Endothelial cell of umbilical vein (primary cell): ENCODE results near the gene VPS16. TPM values are rescaled to one million over a fixed set of nuclear protein-coding genes. Genes with fewer than 3 reads are reported as not detected.

Experiments used
- BruUV-seq: library from RNA; stranded (reverse); fragments of 400-500 nt; replicated peaks from 2 replicates; lab custom pipeline; 2021; lab: Mats Ljungman, UMichigan
- CTCF ChIA-PET: fragments of 300-600, 350-600 bp; sonication (Branson Sonifier 250); formaldehyde crosslinking; loops from one replicate; lab custom pipeline; 2021; ENCODE audit warnings: antibody characterized with exemption, inconsistent platforms; lab: Charles Lee
- POLR2A ChIA-PET: fragments of 300-600, 350-600 bp; sonication (Branson Sonifier 250); formaldehyde crosslinking; loops from one replicate; lab custom pipeline; 2021; ENCODE audit warnings: antibody characterized with exemption, inconsistent platforms; lab: Charles Lee
- DNase-seq: peaks from one replicate; pipeline ENCODE4 v3.0.0-alpha.2; 2011; ENCODE audit warnings: low read depth, low spot score
- FAIRE-seq: peaks from 2 replicates; lab custom pipeline; 2011; peaks lifted over from hg19 to GRCh38; lab: Jason Lieb, UNC
- H2AFZ ChIP-seq: 2 replicates; pipeline ENCODE4 v1.6.0; 2012; ENCODE audit warnings: low read depth, low read length, control low read depth, inconsistent platforms
- H3K27ac ChIP-seq: 2 replicates; pipeline ENCODE4 v1.5.1; 2011; ENCODE audit warnings: low read depth, mild to moderate bottlenecking, control low read depth, low read length, moderate library complexity; ENCODE audit not compliant: insufficient read depth
- H3K27me3 ChIP-seq, 2 experiments: 2 replicates each; pipeline versions ENCODE4 v1.6.0 to v1.6.1; 2011; ENCODE audit warnings: low read length in 2 of 2, mixed read lengths in 1 of 2; ENCODE audit not compliant: control insufficient read depth in 2 of 2, insufficient read depth in 2 of 2
- H3K36me3 ChIP-seq, 2 experiments: 2 replicates in 1 of 2; 3 replicates in 1 of 2; pipeline ENCODE4 v1.5.1; 2011; ENCODE audit warnings: low read length in 2 of 2, mild to moderate bottlenecking in 1 of 2, moderate library complexity in 1 of 2; ENCODE audit not compliant: control insufficient read depth in 2 of 2, insufficient read depth in 2 of 2; ENCODE audit errors: extremely low read depth in 1 of 2
- H3K4me1 ChIP-seq: 3 replicates; pipeline ENCODE4 v1.5.1; 2011; ENCODE audit warnings: mild to moderate bottlenecking, low read length; ENCODE audit not compliant: control insufficient read depth, insufficient read depth; ENCODE audit errors: extremely low read depth
- H3K4me2 ChIP-seq: 2 replicates; pipeline ENCODE4 v1.6.1; 2011; ENCODE audit warnings: low read length, control low read depth, mixed read lengths; ENCODE audit not compliant: insufficient read depth
- H3K4me3 ChIP-seq, 3 experiments: fragments of 200-600 bp in 1 of 3; sonication (generic), shearing (Covaris generic) in 1 of 3; replicated peaks in 1 of 3; 2 replicates each; pipeline ENCODE4 v1.5.1; 2011 to 2016; ENCODE audit warnings: control low read depth in 3 of 3, low read length in 3 of 3, mild to moderate bottlenecking in 2 of 3, inconsistent platforms in 1 of 3, low read depth in 1 of 3, moderate library complexity in 1 of 3; ENCODE audit not compliant: insufficient read depth in 1 of 3
- H3K79me2 ChIP-seq: 2 replicates; pipeline ENCODE4 v1.6.0; 2012; ENCODE audit warnings: low read length, inconsistent platforms; ENCODE audit not compliant: control insufficient read depth, insufficient read depth
- H3K9ac ChIP-seq: replicated peaks from 2 replicates; pipeline ENCODE3; 2011; ENCODE audit warnings: low read length, control low read depth; ENCODE audit not compliant: insufficient read depth; ENCODE audit errors: extremely low read depth
- H3K9me1 ChIP-seq: replicated peaks from 3 replicates; pipeline ENCODE4 v1.6.0; 2011; ENCODE audit warnings: mild to moderate bottlenecking, low read length; ENCODE audit not compliant: control insufficient read depth, insufficient read depth; ENCODE audit errors: extremely low read depth
- H3K9me3 ChIP-seq: replicated peaks from 2 replicates; pipeline ENCODE4 v1.5.1; 2012; ENCODE audit warnings: low read length, inconsistent platforms; ENCODE audit not compliant: control insufficient read depth, insufficient read depth
- H4K20me1 ChIP-seq: replicated peaks from 2 replicates; pipeline ENCODE3; 2011; ENCODE audit warnings: mild to moderate bottlenecking, low read length; ENCODE audit not compliant: control insufficient read depth, insufficient read depth; ENCODE audit errors: extremely low read depth
- EZH2 ChIP-seq: IDR thresholded peaks from 2 replicates; pipeline ENCODE4 v1.6.1; 2012; ENCODE audit warnings: borderline replicate concordance, low read depth, mild to moderate bottlenecking, moderate library complexity, low read length, inconsistent platforms; ENCODE audit not compliant: severe bottlenecking
- FOS ChIP-seq: IDR thresholded peaks from 2 replicates; pipeline ENCODE4 v1.6.1; 2011; ENCODE audit warnings: mild to moderate bottlenecking, low read length, moderate library complexity, borderline replicate concordance; ENCODE audit not compliant: insufficient read depth
- GATA2 ChIP-seq: IDR thresholded peaks from 2 replicates; pipeline ENCODE4 v1.7.0; 2011; ENCODE audit warnings: low read depth, mild to moderate bottlenecking, moderate library complexity, mixed read lengths, low read length; ENCODE audit not compliant: insufficient read length, insufficient read depth
- JUN ChIP-seq: IDR thresholded peaks from 2 replicates; pipeline ENCODE4 v1.6.1; 2011; ENCODE audit warnings: borderline replicate concordance, low read depth; ENCODE audit not compliant: insufficient read length, insufficient read depth
- MYC ChIP-seq: IDR thresholded peaks from one replicate; pipeline ENCODE4 v1.6.1; 2011; ENCODE audit warnings: mild to moderate bottlenecking, low read depth, low read length
- POLR2A ChIP-seq: IDR thresholded peaks from 2 replicates; pipeline ENCODE4 v1.6.1; 2012; ENCODE audit warnings: low read depth, mild to moderate bottlenecking, control low read depth, low read length
- POLR2AphosphoS5 ChIP-seq: IDR thresholded peaks from 2 replicates; pipeline ENCODE4 v1.6.1; 2012; ENCODE audit warnings: low read depth, mild to moderate bottlenecking, control low read depth, low read length, moderate library complexity; ENCODE audit not compliant: insufficient read depth
- dilution Hi-C: fragments of 300-500 bp; cut with MboI; formaldehyde crosslinking; loops from one replicate; pipeline ENCODE4 v1.15.0; 2019; ENCODE audit warnings: low sequenced_read_pairs; ENCODE audit not compliant: extremely low pct_ligation_motif_present
- intact Hi-C: fragments of 100-400 bp; cut with micrococcal nuclease; formaldehyde crosslinking; loops from one replicate; pipeline ENCODE4 v1.10.0; 2022
- polyA plus RNA-seq, 4 experiments: library from polyadenylated mRNA; depleted of rRNA in 3 of 4; stranded (reverse) in 3 of 4; unstranded in 1 of 4; fragments of >200 nt; gene quantifications; 2 replicates each; pipeline versions ENCODE4 v1.2.1 to v1.2.3, GENCODE V29; 2011 to 2012; ENCODE audit warnings: missing spikeins in 1 of 4
- total RNA-seq: library from RNA; stranded (reverse); gene quantifications from 2 replicates; pipeline ENCODE4 v1.2.3, GENCODE V29; 2021
- TF ChIP-seq, protein P1 (sequence below): IDR thresholded peaks from 2 replicates; pipeline ENCODE4 v1.6.1; 2011; ENCODE audit not compliant: insufficient read depth, insufficient read length
- TF ChIP-seq, protein P2 (sequence below), 2 donors: IDR thresholded peaks; 1 replicate in 1 of 2; 2 replicates in 1 of 2; pipeline ENCODE4 v1.5.1; 2011; ENCODE audit warnings: low read length in 2 of 2, mild to moderate bottlenecking in 2 of 2, moderate library complexity in 2 of 2, control low read depth in 1 of 2, inconsistent platforms in 1 of 2, low read depth in 1 of 2; ENCODE audit not compliant: insufficient read depth in 1 of 2; ENCODE audit errors: extremely low read depth in 1 of 2

VPS16 gene
- total and polyA plus RNA-seq, 2 donors (not counting 3 experiments of a cell fraction or from before 2014, with no cell fraction given), result 37.6 to 42.3 TPM

DNA sequence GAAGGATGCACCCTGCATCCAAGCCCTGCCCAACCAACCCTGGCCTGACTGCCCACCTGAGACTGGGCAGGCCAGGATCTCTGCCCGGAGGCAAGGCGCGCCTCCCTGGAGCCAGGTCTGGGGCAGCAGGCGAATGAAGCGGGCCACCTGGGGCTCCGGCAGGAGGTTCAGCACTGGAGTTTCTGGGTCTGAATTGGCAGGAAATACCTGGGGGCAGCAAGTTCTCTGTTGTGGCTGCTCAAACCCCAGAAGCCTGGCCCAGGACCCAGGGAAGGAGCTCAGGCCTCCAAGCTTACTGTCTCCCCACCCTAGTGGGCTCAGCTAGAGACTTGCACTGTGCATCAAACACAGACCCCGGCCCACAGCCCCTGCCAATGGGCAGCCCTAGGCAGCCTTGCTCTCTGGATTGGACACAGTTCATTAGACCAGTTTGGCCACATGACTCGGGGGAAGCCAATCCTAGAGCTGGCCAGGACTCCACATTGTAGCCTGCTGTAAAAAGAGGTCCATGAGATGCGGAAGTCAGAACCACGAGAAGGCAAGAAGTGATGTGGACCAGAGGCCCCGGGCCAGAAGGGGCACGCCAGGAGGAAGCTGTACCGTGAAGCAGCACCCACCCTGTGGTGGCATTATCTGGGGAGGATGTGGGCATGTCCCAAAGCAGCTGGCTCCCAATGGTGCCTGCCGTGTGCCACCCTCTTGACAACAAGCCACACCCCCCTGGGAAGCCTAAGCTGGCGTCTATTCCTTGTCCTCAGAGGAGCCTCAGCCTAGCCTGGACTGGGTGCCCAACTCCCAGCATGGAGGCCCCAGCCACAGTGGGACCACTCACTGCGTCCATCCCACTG lies 43.2 kb upstream of the VPS16 start:
- FAIRE-seq (no peak), DNase-seq (no peak)
- H3K9ac ChIP-seq, result no peak overlapping the region
- no peak overlapping the region for H3K4me2 ChIP-seq
- no peaks in the 10 kb centered on the region for H3K9me1 ChIP-seq
- CTCF ChIA-PET, result interaction anchor here (2.7 kb wide), 1 partner anchor 55 kb away, joined by 7 read pairs; no protein-coding TSS in a partner anchor
- H3K9me3 ChIP-seq, result no peaks in the 10 kb centered on the region
- intact Hi-C loops (no loop called here), dilution Hi-C loops (no loop called here)
- BruUV-seq, result no TSS peak
- H3K4me1 ChIP-seq, result peaks cover 6% of the 10 kb centered on the region
- H4K20me1 ChIP-seq, result no peaks in the 10 kb centered on the region
- H3K36me3 ChIP-seq, result no peaks in the 10 kb centered on the region
- TF ChIP-seq JUN, result no peak
- TF ChIP-seq, protein P1, sequence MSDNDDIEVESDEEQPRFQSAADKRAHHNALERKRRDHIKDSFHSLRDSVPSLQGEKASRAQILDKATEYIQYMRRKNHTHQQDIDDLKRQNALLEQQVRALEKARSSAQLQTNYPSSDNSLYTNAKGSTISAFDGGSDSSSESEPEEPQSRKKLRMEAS, result no peak
- no peak for TF ChIP-seq EZH2
- TF ChIP-seq MYC, result no peak
- TF ChIP-seq GATA2, result no peak
- no peak for TF ChIP-seq POLR2A
- TF ChIP-seq, protein P2, sequence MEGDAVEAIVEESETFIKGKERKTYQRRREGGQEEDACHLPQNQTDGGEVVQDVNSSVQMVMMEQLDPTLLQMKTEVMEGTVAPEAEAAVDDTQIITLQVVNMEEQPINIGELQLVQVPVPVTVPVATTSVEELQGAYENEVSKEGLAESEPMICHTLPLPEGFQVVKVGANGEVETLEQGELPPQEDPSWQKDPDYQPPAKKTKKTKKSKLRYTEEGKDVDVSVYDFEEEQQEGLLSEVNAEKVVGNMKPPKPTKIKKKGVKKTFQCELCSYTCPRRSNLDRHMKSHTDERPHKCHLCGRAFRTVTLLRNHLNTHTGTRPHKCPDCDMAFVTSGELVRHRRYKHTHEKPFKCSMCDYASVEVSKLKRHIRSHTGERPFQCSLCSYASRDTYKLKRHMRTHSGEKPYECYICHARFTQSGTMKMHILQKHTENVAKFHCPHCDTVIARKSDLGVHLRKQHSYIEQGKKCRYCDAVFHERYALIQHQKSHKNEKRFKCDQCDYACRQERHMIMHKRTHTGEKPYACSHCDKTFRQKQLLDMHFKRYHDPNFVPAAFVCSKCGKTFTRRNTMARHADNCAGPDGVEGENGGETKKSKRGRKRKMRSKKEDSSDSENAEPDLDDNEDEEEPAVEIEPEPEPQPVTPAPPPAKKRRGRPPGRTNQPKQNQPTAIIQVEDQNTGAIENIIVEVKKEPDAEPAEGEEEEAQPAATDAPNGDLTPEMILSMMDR (IDR thresholded peaks at IDR 0.05; ENCODE audit: extremely low read depth in 1 of 2, insufficient read depth in 1 of 2, low read depth in 1 of 2, low read length in 2 of 2), result no peak
- no peak for TF ChIP-seq POLR2AphosphoS5
- TF ChIP-seq FOS, result no peak
- peaks cover 23 to 29% of the 10 kb centered on the region in 2 experiments for H3K27me3 ChIP-seq
- POLR2A ChIA-PET, result no interaction called here
- no peaks in the 10 kb centered on the region for H3K79me2 ChIP-seq
- no peak overlapping the region for H3K4me3 ChIP-seq
- no peak overlapping the region for H2AFZ ChIP-seq
- H3K27ac ChIP-seq, result no peak overlapping the region
